Gastrocnemius medialis (tissue), 4 donors: Measurements from ENCODE around the gene OTUD1.

Experiments used
- CTCF ChIP-seq, 5 experiments: fragments of 450-650 bp in 3 of 5; fragments of 200-600 bp in 2 of 5; sonication (generic) in 2 of 5; IDR thresholded peaks in 4 of 5; conservative IDR thresholded peaks in 1 of 5; 1 replicate in 4 of 5; 2 replicates in 1 of 5; pipeline ENCODE4 v1.5.1; 2016 to 2019; ENCODE audit warnings: antibody characterized with exemption in 5 of 5, mild to moderate bottlenecking in 3 of 5, moderate library complexity in 3 of 5
- POLR2A ChIP-seq, 2 donors: fragments of 450-650 bp; IDR thresholded peaks; one replicate each; pipeline ENCODE4 v1.6.1; 2017; ENCODE audit warnings: antibody characterized with exemption in 2 of 2, mild to moderate bottlenecking in 2 of 2, moderate library complexity in 2 of 2

- no peak for TF ChIP-seq CTCF (IDR thresholded peaks at IDR 0.05 in 4 of 5, conservative IDR thresholded peaks at IDR 0.05 in 1 of 5)
- TF ChIP-seq POLR2A (IDR thresholded peaks at IDR 0.05), result no peak
These were observed 35.2 kb upstream of the OTUD1 start for GRCh38 chr10:23403719-23404118.
